Ectodermal cell (in vitro differentiated cells): Measurements from ENCODE around the gene MYCBP.
"Not testable (repeated sequence)": the region's sequence is repeated elsewhere in the genome, so short reads cannot be mapped to it uniquely, and the experiment has no call there.

Experiments
- H3K27ac ChIP-seq: 2 replicates; pipeline ENCODE4 v1.7.0; 2013; ENCODE audit warnings: mild to moderate bottlenecking, low read depth, low read length; ENCODE audit not compliant: insufficient read depth, poor library complexity, severe bottlenecking
- H3K27me3 ChIP-seq: 2 replicates; pipeline ENCODE4 v1.7.0; 2013; ENCODE audit warnings: mild to moderate bottlenecking, low read length; ENCODE audit not compliant: insufficient read depth, control insufficient read depth, poor library complexity, severe bottlenecking
- H3K36me3 ChIP-seq: one replicate; pipeline ENCODE4 v1.7.0; 2013; ENCODE audit warnings: low read length; ENCODE audit not compliant: control insufficient read depth, insufficient read depth
- H3K4me1 ChIP-seq: one replicate; pipeline ENCODE4 v1.7.0; 2013; ENCODE audit warnings: low read length; ENCODE audit not compliant: control insufficient read depth, insufficient read depth
- H3K4me3 ChIP-seq: 2 replicates; pipeline ENCODE4 v1.7.0; 2013; ENCODE audit warnings: low read depth, low read length, control low read depth; ENCODE audit not compliant: insufficient read depth
- H3K9me3 ChIP-seq: 2 replicates; pipeline ENCODE4 v1.7.0; 2013; ENCODE audit warnings: mild to moderate bottlenecking, low read length, moderate library complexity; ENCODE audit not compliant: control insufficient read depth
- WGBS, 2 experiments: methylation state at CpG; one replicate each; pipeline ENCODE4 v1.1.7; 2013; ENCODE audit warnings: missing lambda C conversion rate in 2 of 2; 5-methylcytosine and 5-hydroxymethylcytosine counted together

The MYCBP gene

GRCh38 chr1:38840281-38840680, 32.9 kb downstream of the MYCBP start:
- Histone ChIP-seq H3K36me3 (peaks cover 16% of the 10 kb centered on the region), H3K27ac (no peak overlapping the region), H3K4me3 (no peak overlapping the region), H3K9me3 (no peaks in the 10 kb centered on the region), H3K4me1 (no peaks in the 10 kb centered on the region), H3K27me3 (no peaks in the 10 kb centered on the region)
- WGBS, 2 experiments = 94 to 95% methylated on average over 2 of the region's 2 CpGs

GRCh38 chr1:38839363-38839762, 33.8 kb downstream of the MYCBP start:
- no peak overlapping the region for H3K4me3 ChIP-seq
- H3K27me3 ChIP-seq = no peaks in the 10 kb centered on the region
- no peaks in the 10 kb centered on the region for H3K4me1 ChIP-seq
- WGBS, 2 experiments = 96 to 97% methylated on average over 9 of the region's 9 CpGs
- H3K27ac ChIP-seq = no peak overlapping the region
- peaks cover 12% of the 10 kb centered on the region for H3K36me3 ChIP-seq
- no peaks in the 10 kb centered on the region for H3K9me3 ChIP-seq

- not testable (repeated sequence) for H3K4me1 ChIP-seq, H3K4me3 ChIP-seq, H3K27ac ChIP-seq, H3K9me3 ChIP-seq, H3K27me3 ChIP-seq
- peaks cover 12% of the 10 kb centered on the region for H3K36me3 ChIP-seq
- 93% methylated on average over 10 of the region's 10 CpGs for WGBS, 2 experiments
Observed at GRCh38 chr1:38836316-38836715, 36.8 kb downstream of the MYCBP start.

- H3K27me3 ChIP-seq = no peaks in the 10 kb centered on the region
Observed at GRCh38 chr1:38834937-38835827, 38.0 kb downstream of the MYCBP start.

GRCh38 chr1:38834221-38834782, 38.8 kb downstream of the MYCBP start:
- Histone ChIP-seq H3K4me1 (no peaks in the 10 kb centered on the region), H3K4me3 (no peak overlapping the region), H3K36me3 (peaks cover 9% of the 10 kb centered on the region), H3K27me3 (no peaks in the 10 kb centered on the region), H3K9me3 (no peaks in the 10 kb centered on the region), H3K27ac (no peak overlapping the region)
- WGBS, 2 experiments = 99 to 100% methylated on average over 3 of the region's 3 CpGs

More at GRCh38 chr1:38834937-38835827, 38.0 kb downstream of the MYCBP start:
- Histone ChIP-seq H3K27ac (no peak overlapping the region), H3K9me3 (no peaks in the 10 kb centered on the region), H3K36me3 (peaks cover 12% of the 10 kb centered on the region), H3K4me3 (no peak overlapping the region), H3K4me1 (no peaks in the 10 kb centered on the region)
- 63 to 67% methylated on average over 3 of the region's 3 CpGs for WGBS, 2 experiments

GRCh38 chr1:38833146-38833545, 40.0 kb downstream of the MYCBP start:
- Histone ChIP-seq H3K36me3 (peaks cover under 1% of the 10 kb centered on the region), H3K9me3 (no peaks in the 10 kb centered on the region), H3K4me1 (no peaks in the 10 kb centered on the region), H3K4me3 (no peak overlapping the region), H3K27me3 (no peaks in the 10 kb centered on the region), H3K27ac (no peak overlapping the region)
- WGBS, 2 experiments = 74 to 77% methylated on average over 3 of the region's 3 CpGs

- no peaks in the 10 kb centered on the region for H3K36me3 ChIP-seq
- WGBS, 2 experiments = 87 to 100% methylated on average over 1 to 3 of the region's 3 CpGs
Observed at GRCh38 chr1:38832370-38832734, 40.8 kb downstream of the MYCBP start.

GRCh38 chr1:38831731-38832369, 41.3 kb downstream of the MYCBP start:
- Histone ChIP-seq H3K9me3 (no peaks in the 10 kb centered on the region), H3K36me3 (no peaks in the 10 kb centered on the region), H3K4me1 (no peaks in the 10 kb centered on the region), H3K27ac (no peak overlapping the region), H3K27me3 (no peaks in the 10 kb centered on the region), H3K4me3 (no peak overlapping the region)
- WGBS, 2 experiments = 94 to 96% methylated on average over 6 of the region's 6 CpGs

More at GRCh38 chr1:38832370-38832734, 40.8 kb downstream of the MYCBP start:
- Histone ChIP-seq H3K4me3 (no peak overlapping the region), H3K9me3 (no peaks in the 10 kb centered on the region), H3K27me3 (no peaks in the 10 kb centered on the region), H3K27ac (no peak overlapping the region), H3K4me1 (no peaks in the 10 kb centered on the region)

- no peaks in the 10 kb centered on the region for H3K9me3 ChIP-seq
- no peak overlapping the region for H3K4me3 ChIP-seq
- H3K27ac ChIP-seq = no peak overlapping the region
- 70 to 72% methylated on average over 1 of the region's 1 CpG for whole genome bisulfite sequencing, 2 experiments
- no peaks in the 10 kb centered on the region for H3K27me3 ChIP-seq
- no peaks in the 10 kb centered on the region for H3K4me1 ChIP-seq
- no peaks in the 10 kb centered on the region for H3K36me3 ChIP-seq
Observed at GRCh38 chr1:38829368-38829767, 43.8 kb downstream of the MYCBP start.

- Histone ChIP-seq H3K4me3 (no peak overlapping the region), H3K27me3 (no peaks in the 10 kb centered on the region), H3K36me3 (no peaks in the 10 kb centered on the region), H3K9me3 (no peaks in the 10 kb centered on the region), H3K27ac (no peak overlapping the region), H3K4me1 (no peaks in the 10 kb centered on the region)
- WGBS, 2 experiments = 91 to 95% methylated on average over 2 of the region's 2 CpGs
Observed at GRCh38 chr1:38827318-38827717, 45.8 kb downstream of the MYCBP start.
